Stimulated activated CD4-positive, alpha-beta T cell treated with anti-CD3 and anti-CD28 coated beads, TNF-alpha, amount 100 ng/mL, for 48 hours (primary cell): ENCODE data around the gene SIAH3.

Source experiments
- DNase-seq, 3 donors: peaks; one replicate each; pipeline ENCODE4 v3.0.0-alpha.2; 2020; ENCODE audit warnings: low read depth in 3 of 3

SIAH3 gene

GRCh38 chr13:45823583-45823982, 28.0 kb downstream of the SIAH3 start:
- no peak for DNase-seq

GRCh38 chr13:45821811-45822210, 29.7 kb downstream of the SIAH3 start:
- no peak for DNase-seq

GRCh38 chr13:45820106-45820838, 31.3 kb downstream of the SIAH3 start:
- DNase-seq = no peak

- no peak for DNase-seq
These were observed 33.7 kb downstream of the SIAH3 start for GRCh38 chr13:45817833-45818232.

- no peak for DNase-seq
These were observed 35.1 kb downstream of the SIAH3 start for GRCh38 chr13:45816427-45816826.

- DNase-seq = no peak
These were observed 38.7 kb downstream of the SIAH3 start for GRCh38 chr13:45812695-45813372.

- DNase-seq = no peak
These were observed 39.5 kb downstream of the SIAH3 start for GRCh38 chr13:45811891-45812694.

- DNase-seq = no peak
These were observed 41.7 kb downstream of the SIAH3 start for GRCh38 chr13:45809801-45810394.

GRCh38 chr13:45808925-45809324, 42.6 kb downstream of the SIAH3 start:
- DNase-seq = no peak

- no peak for DNase-seq
These were observed 43.9 kb downstream of the SIAH3 start for GRCh38 chr13:45807520-45808099.

GRCh38 chr13:45800485-45800884, 51.1 kb downstream of the SIAH3 start:
- DNase-seq = no peak

- DNase-seq = no peak
These were observed 52.1 kb downstream of the SIAH3 start for GRCh38 chr13:45799451-45799850.

GRCh38 chr13:45798851-45799250, 52.7 kb downstream of the SIAH3 start:
- no peak for DNase-seq

GRCh38 chr13:45796426-45797235, 54.9 kb downstream of the SIAH3 start:
- DNase-seq = no peak

GRCh38 chr13:45792827-45793303, 58.7 kb downstream of the SIAH3 start:
- DNase-seq = no peak

GRCh38 chr13:45788011-45788410, 63.5 kb downstream of the SIAH3 start:
- no peak for DNase-seq

- DNase-seq = no peak
These were observed 64.2 kb downstream of the SIAH3 start for GRCh38 chr13:45787346-45787745.

GRCh38 chr13:45786293-45786920, 65.1 kb downstream of the SIAH3 start:
- DNase-seq = no peak

GRCh38 chr13:45784755-45785675, 66.5 kb downstream of the SIAH3 start:
- no peak for DNase-seq
